Mesothelial cell of epicardium (in vitro differentiated cells): ENCODE results near the gene CHKA. TPM values are rescaled to one million over a fixed set of nuclear protein-coding genes. Genes with fewer than 3 reads are reported as not detected.

ENCODE experiments used
- DNase-seq, 2 experiments: peaks; one replicate each; pipeline ENCODE4 v3.0.0; 2021; ENCODE audit warnings: low spot score in 2 of 2; ENCODE audit not compliant: unreplicated experiment in 2 of 2
- H3K27ac Mint-ChIP-seq: 2 replicates; pipeline ENCODE4 v1.8.0; 2021; ENCODE audit warnings: mixed read lengths
- H3K27me3 Mint-ChIP-seq: 2 replicates; pipeline ENCODE4 v1.8.0; 2021; ENCODE audit warnings: low read depth, mixed read lengths
- H3K36me3 Mint-ChIP-seq: 2 replicates; pipeline ENCODE4 v1.8.0; 2021; ENCODE audit warnings: mixed read lengths
- H3K4me1 Mint-ChIP-seq: 2 replicates; pipeline ENCODE4 v1.8.0; 2021; ENCODE audit warnings: mixed read lengths
- H3K4me3 Mint-ChIP-seq: 2 replicates; pipeline ENCODE4 v1.8.0; 2021; ENCODE audit warnings: mild to moderate bottlenecking, moderate library complexity, mixed read lengths
- H3K9me3 Mint-ChIP-seq: 2 replicates; pipeline ENCODE4 v1.8.0; 2021; ENCODE audit warnings: mixed read lengths
- total RNA-seq: library from RNA; stranded (reverse); gene quantifications from 3 replicates; pipeline ENCODE4 v1.2.1, GENCODE V29; 2021
- TF ChIP-seq, protein P1 (sequence below): fragments of 200-600 bp; sonication (generic); IDR thresholded peaks from one replicate; pipeline ENCODE4 v1.5.0; 2021; ENCODE audit warnings: antibody characterized with exemption; ENCODE audit not compliant: unreplicated experiment

The CHKA gene
- total RNA-seq, 1 donor from 2014 or later, result 74.4 TPM

GRCh38 chr11:68024508-68024907, 96.7 kb downstream of the CHKA start:
- Mint-ChIP-seq H3K27me3 (no peaks in the 10 kb centered on the region), H3K4me3 (no peak overlapping the region), H3K9me3 (peaks cover 18% of the 10 kb centered on the region), H3K36me3 (peaks cover 25% of the 10 kb centered on the region), H3K4me1 (peaks cover 20% of the 10 kb centered on the region), H3K27ac (no peak overlapping the region)
- TF ChIP-seq, protein P1, sequence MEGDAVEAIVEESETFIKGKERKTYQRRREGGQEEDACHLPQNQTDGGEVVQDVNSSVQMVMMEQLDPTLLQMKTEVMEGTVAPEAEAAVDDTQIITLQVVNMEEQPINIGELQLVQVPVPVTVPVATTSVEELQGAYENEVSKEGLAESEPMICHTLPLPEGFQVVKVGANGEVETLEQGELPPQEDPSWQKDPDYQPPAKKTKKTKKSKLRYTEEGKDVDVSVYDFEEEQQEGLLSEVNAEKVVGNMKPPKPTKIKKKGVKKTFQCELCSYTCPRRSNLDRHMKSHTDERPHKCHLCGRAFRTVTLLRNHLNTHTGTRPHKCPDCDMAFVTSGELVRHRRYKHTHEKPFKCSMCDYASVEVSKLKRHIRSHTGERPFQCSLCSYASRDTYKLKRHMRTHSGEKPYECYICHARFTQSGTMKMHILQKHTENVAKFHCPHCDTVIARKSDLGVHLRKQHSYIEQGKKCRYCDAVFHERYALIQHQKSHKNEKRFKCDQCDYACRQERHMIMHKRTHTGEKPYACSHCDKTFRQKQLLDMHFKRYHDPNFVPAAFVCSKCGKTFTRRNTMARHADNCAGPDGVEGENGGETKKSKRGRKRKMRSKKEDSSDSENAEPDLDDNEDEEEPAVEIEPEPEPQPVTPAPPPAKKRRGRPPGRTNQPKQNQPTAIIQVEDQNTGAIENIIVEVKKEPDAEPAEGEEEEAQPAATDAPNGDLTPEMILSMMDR, result no peak
- DNase-seq, result no peak

DNA sequence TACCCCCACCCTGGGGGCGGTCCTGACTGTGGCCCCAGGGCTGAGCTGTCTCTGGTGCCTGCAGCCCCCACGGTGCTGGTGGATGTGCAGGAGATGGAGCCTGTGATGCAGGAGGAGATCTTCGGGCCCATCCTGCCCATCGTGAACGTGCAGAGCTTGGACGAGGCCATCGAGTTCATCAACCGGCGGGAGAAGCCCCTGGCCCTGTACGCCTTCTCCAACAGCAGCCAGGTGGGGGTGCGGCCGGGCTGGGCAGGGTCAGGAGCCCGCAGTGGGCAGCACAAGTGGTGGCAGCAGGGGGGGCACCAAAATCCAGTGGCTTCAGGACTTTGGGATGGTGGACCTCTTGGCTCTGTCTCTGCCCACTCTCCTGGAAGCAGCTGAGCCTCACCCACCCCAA, 98.7 kb downstream of the CHKA start:
- Mint-ChIP-seq H3K4me1 (peaks cover 13% of the 10 kb centered on the region), H3K9me3 (peaks cover 18% of the 10 kb centered on the region), H3K27ac (no peak overlapping the region), H3K27me3 (no peaks in the 10 kb centered on the region), H3K4me3 (no peak overlapping the region), H3K36me3 (peaks cover 25% of the 10 kb centered on the region)
- TF ChIP-seq, protein P1, result no peak
- DNase-seq, result no peak

GRCh38 chr11:68021167-68021787, 99.9 kb downstream of the CHKA start:
- TF ChIP-seq, protein P1, result no peak
- no peak overlapping the region for H3K27ac Mint-ChIP-seq
- H3K4me3 Mint-ChIP-seq, result no peak overlapping the region
- peaks cover 18% of the 10 kb centered on the region for H3K9me3 Mint-ChIP-seq
- DNase-seq, result no peak
- H3K4me1 Mint-ChIP-seq, result peaks cover 18% of the 10 kb centered on the region
- no peaks in the 10 kb centered on the region for H3K27me3 Mint-ChIP-seq
- H3K36me3 Mint-ChIP-seq, result peaks cover 23% of the 10 kb centered on the region

- peak overlapping the region; percentile 47 for H3K27ac Mint-ChIP-seq
- DNase-seq, result no peak
- H3K9me3 Mint-ChIP-seq, result peaks cover 17% of the 10 kb centered on the region
- peaks cover 18% of the 10 kb centered on the region for H3K4me1 Mint-ChIP-seq
- TF ChIP-seq, protein P1, result no peak
- H3K36me3 Mint-ChIP-seq, result peaks cover 17% of the 10 kb centered on the region
- H3K4me3 Mint-ChIP-seq, result no peak overlapping the region
- H3K27me3 Mint-ChIP-seq, result no peaks in the 10 kb centered on the region
Measured at GRCh38 chr11:68020575-68020974, 100.6 kb downstream of the CHKA start.

DNA sequence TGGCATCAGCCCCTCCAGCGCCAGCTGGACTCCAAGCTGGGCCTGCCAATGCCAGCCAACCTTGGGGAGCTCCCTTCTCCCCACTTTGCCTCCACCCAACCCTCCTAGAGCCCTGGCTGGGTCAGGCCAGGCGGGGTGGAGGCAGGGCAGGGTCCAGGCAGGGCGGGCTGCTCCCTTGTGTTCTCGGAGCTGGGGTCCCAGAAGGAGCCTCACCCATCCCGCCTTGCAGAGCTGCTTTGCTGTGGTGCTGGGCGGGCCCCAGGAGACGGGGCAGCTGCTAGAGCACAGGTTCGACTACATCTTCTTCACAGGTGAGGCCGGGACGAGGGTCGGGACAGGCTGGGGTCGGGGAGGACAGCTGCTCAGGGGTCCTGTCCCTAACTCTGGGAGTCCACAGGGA, 101.7 kb downstream of the CHKA start:
- Mint-ChIP-seq H3K4me3 (no peak overlapping the region), H3K9me3 (peaks cover 7% of the 10 kb centered on the region), H3K4me1 (peaks cover 18% of the 10 kb centered on the region), H3K36me3 (peaks cover 6% of the 10 kb centered on the region), H3K27ac (no peak overlapping the region), H3K27me3 (no peaks in the 10 kb centered on the region)
- DNase-seq, result no peak
- TF ChIP-seq, protein P1, result no peak
